Measurements from ENCODE around the gene RASAL2. TPM values are rescaled to one million over a fixed set of nuclear protein-coding genes. Genes with fewer than 3 reads are reported as not detected.
A peak's percentile ranks its signal among the peaks of the same experiment; 100 is the strongest.
"Not testable (repeated sequence)": the region's sequence is repeated elsewhere in the genome, so short reads cannot be mapped to it uniquely, and the experiment has no call there.

The RASAL2 gene
- total RNA-seq, 1 donor from 2014 or later: 29.0 TPM

GRCh38 chr1:178345807-178346206 lies 251.9 kb downstream of the RASAL2 start:
- DNase-seq: no peak

DNA sequence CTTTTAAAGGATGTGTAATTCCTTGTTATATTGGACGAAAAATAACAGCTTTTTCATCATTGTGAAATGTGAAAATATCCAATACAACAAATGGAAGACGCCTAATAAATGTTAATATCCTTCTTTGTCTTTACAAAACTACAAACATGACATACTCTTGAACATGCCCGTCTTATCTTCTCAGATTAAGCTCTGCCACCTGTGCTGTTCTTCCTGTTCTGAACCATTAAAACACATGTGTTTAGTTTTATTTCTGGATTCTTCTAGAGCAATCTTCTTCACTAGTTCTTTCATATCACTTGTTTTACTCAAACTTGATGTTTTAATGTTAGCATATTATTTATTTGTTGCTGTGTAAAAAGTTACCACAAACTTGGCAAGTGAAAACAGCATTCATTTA lies 255.9 kb downstream of the RASAL2 start:
- DNase-seq: no peak

DNA sequence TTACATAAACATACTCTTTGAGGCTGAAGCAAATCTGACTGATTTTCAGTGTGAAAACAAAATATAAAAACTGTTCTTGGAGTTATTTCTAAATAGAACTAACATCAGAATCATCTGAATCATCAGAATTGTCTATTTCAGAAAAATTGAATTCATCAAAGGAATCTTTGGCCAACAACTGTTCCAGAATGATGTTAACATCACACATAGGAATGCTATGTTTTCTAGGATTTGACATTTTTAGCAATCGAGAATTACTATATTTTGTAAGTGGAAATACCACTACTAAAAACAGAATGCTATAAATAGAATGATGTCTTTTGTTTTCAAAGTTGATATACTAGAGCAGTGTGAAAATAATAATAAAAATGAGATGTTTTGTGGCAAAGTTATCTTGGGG lies 258.0 kb downstream of the RASAL2 start:
- not testable (repeated sequence) for DNase-seq

- no peak for DNase-seq
Observed at GRCh38 chr1:178352790-178353416, 259.0 kb downstream of the RASAL2 start.

DNA sequence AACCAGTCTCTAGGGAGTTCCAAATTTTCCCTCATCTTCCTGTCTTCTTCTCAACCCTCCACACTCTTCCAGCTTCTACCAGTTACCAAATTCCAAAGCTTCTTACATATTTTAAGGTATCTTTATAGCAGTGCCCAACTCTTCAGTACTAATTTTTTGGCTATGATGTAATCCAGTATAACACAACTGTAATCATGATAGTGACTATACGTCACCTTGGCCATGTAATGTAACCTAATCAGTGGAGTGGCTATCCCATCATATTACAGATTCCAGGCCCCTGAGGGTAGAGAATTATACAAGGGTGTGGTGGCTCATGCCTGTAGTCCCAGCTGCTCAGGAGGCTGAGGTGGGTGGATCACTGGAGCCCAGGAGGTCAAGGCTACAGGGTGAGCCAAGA lies 259.6 kb downstream of the RASAL2 start:
- no peak for DNase-seq

DNA sequence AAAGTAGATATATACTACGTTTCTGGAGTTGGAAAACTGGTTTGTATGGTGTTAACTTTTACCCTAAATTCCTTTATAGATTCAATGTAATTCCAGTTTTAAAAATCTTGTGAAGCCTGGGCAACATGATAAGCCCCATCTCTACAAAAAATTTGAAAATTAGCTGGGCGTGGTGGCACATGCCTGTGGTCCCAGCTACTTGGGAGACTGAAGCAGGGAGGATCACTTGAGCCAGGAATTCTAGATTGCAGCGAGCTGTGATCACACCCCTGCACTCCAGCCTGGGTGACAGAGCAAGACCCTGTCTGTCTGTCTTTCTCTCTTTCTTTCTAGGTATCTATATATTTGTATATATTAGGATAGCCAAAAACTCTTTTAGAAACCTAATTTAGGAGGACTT lies 260.9 kb downstream of the RASAL2 start:
- no peak for DNase-seq

DNA sequence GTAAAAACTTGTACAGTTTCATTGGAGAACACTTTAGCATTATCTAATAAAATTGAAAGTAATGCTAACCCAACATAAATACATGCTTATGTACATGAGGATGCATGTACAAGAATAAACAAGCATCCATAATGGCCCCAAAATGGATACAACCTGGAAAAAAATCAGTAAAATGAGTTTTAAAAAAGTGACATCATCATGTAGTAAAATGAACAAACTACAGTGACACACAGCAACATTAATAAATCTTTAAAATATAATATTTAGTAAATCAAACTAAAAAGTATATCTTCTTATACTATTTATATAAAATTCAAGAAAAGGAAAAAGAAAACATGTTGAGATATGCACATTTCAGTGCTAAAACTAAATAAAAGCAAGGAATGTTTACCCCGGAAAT lies 262.4 kb downstream of the RASAL2 start:
- no peak for DNase-seq

DNA sequence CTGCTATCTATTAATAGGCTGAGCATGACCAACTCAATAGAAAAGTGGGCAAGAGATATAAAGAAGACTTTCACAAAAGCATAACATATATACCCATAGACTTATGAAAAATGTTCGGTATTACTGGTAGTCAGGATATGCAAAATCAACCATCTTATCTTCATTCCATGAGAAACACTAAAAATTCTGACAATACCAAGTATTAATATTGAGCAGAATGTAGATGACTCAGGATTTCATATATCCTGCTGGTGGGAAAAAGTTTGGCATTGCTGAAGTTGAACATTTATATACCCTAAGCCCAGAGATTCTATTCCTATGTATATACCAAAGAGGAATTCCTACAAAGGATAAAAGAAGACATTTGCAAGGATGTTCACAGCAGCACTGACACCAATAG lies 264.6 kb downstream of the RASAL2 start:
- DNase-seq: no peak

DNA sequence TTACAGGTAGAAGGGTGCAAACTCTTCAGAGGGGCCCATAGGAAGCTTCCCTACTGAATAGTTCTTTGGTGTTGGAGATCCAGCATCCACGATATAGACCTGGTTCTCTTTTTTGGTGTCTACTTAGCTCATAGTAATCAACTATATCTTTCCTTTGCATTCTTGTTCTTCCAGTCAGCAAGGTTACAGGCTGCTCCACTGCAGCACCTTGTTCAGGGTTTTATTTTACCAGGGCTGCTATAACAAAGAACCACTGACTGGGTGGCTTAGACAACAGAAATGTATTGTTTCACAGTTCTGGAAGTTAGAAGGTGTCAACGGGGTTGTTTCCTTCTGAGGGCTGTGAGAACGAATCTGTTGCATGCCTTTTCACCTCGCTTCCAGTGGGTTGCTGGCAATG lies 266.5 kb downstream of the RASAL2 start:
- DNase-seq: no peak

DNA sequence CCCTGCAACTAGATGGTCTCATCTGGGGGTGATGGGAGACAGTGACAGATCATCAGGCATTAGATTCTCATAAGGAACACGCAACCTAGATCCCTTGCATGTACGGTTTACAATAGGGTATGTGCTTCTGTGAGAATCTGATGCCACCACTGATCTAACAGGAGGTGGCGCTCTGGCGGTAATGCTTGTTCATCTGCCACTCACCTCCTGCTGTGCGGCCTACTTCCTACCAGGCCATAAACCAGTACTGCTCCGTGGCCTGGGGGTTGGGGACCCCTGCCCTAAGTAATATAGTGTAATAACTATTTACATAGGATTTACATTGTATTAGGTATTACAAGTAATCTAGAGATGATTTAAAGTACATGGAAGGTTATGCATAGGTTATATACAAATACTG lies 267.9 kb downstream of the RASAL2 start:
- no peak for DNase-seq

- no peak for DNase-seq
Observed at GRCh38 chr1:178362747-178363146, 268.8 kb downstream of the RASAL2 start.

DNA sequence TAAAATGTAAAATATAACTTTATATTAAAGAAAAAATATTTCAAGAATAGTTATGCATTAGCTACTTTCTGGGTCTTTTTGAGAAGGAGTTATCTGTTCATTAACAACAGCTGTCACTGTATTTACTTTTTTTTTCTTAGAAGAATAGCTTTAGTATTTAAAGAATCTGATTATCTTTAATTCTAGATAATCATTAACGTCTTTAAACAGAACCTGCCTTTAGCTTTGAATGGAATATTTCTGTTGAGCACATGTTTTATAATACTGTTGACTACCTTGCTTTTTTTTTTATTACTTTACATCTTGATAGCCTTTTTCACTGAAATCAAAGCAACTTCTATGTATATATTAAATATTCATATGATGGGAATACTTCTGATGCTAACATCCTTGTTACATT lies 270.9 kb downstream of the RASAL2 start:
- no peak for DNase-seq

- DNase-seq: no peak
Observed at GRCh38 chr1:178367151-178367550, 273.2 kb downstream of the RASAL2 start.

- no peak for DNase-seq
Observed at GRCh38 chr1:178368208-178368607, 274.3 kb downstream of the RASAL2 start.

GRCh38 chr1:178371235-178371634 lies 277.3 kb downstream of the RASAL2 start:
- DNase-seq: peak; percentile 65

- peak; percentile 54 for DNase-seq
Observed at GRCh38 chr1:178371933-178372388, 278.1 kb downstream of the RASAL2 start.

DNA sequence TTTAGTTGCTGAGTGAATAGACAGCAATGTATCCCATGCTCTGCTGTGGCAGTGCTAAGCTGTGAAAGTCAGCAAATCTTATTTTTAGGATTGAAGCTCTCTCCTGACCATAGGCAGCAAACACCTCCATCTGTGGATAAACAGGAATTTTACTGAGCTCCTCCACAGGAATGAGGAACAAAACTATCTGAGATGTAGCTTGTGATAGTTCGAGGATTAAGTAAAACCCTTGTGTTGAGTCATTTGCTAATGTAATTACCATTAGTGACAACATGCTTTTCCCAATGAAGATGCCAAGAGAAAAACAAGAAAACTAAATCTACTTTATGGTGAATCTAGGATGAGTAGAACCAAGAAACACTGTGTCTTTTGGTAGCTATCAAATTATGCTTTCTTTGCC lies 280.1 kb downstream of the RASAL2 start:
- no peak for DNase-seq

GRCh38 chr1:178376008-178376407 lies 282.1 kb downstream of the RASAL2 start:
- no peak for DNase-seq

DNA sequence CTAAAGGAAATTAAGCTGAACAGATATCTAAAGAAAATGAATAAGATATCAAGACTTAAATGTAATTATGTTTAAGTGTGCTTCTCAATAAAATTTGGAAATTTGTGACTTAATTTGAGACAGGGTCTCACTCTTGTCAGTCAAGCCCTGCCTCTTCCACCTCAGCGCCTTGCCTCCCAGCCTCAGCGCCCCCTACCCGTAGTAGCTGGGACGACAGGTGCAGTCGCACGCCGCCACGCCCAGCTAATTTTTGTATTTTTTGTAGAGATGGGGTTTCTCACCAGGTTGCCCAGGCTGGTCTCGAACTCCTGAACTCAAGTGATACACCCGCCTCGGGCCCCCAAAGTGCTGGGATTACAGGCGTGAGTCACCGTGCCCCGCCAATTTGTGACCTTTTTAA lies 285.9 kb downstream of the RASAL2 start:
- no peak for DNase-seq

DNA sequence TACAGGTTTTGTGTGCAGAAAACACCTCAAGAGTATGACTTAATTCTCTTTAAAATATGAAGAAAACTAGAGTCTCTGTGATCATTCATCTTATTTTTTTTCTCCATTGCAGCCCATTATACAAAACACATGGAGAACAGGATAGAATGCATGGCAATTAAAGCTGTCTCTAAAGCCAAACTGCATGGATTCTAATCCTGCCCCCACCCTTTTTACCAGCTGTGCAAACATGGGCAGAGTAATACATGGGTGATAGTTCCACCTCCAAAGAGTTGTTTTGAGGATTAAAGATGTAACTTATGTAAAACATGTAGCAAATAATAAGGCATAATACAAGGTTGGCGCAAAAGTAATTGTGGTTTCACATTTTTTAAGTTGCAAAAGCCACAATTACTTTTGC lies 288.5 kb downstream of the RASAL2 start:
- DNase-seq: no peak

- no peak for DNase-seq
Observed at GRCh38 chr1:178385662-178386061, 291.8 kb downstream of the RASAL2 start.

DNA sequence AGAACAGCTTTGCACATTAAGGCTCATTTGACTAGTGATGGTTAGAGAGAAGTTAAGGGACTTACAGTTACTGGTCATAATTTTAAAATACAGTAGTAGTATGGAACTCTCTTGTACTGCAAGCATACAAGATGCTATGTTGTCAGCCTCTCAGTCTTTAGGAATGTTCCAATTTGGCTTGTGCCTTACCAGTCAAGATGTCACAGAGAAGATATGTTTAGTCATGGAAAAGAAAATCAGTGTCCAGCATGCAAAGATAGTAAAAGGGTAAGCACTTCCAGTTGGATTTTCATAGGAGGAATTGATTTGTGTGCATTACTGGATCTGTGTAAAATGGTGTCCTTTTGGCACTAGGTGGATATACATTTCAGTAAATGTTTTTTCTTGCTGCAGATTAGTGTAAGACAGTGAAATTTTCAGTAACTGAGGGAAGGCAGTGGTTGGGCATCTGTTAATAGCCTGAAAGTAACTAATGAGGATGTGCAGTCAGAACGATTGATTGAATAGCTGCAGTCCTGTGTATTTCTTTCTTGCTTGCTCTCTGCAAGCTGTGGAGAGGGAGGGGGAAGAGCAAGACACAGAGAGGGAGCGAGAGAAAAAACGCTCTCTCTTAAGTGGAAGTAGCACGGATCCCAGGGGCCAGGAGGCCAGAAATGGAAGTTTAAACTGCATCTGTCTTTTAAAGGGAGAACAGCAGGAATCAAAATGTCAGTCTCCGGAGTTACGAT lies 294.7 kb downstream of the RASAL2 start:
- peak; percentile 25 for DNase-seq

DNA sequence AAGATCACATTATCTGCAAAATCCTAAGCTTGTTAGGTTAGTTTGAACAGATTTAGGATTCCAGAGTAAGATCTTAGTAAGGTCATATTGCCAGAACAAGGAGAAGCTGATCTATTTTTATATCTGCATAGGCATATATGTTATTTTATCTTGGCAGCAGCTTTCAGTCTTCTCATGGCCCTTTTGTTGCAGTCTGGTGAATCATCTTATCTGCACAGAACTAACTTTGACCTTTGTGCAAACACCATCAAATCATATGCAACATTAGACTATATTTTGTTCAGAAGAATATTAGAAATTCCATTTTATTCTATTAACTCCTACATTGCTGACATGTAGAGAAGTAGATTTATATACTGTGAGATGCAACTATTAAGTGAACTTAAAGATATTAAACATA lies 295.5 kb downstream of the RASAL2 start:
- no peak for DNase-seq

DNA sequence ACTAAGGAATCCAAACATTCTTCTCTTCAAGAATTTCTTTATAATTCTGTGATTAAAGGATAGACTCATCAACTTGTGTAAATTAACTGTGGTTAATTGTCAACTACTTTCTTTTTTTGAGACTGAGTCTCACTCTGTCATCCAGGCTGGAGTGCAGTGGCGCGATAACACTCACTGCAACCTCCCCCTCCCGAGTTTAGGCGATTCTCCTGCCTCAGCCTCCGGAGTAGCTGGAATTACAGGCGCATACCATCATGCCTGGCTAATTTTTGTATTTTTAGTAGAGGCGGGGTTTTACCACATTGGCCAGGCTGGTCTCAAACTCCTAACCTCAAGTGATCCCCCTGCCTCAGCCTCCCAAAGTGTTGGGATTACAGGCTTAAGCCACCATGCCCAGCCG lies 296.4 kb downstream of the RASAL2 start:
- DNase-seq: not testable (repeated sequence)

Data from tongue (tissue), 2 donors.